ENCODE results near the gene C6orf141. TPM values are rescaled to one million over a fixed set of nuclear protein-coding genes. Genes with fewer than 3 reads are reported as not detected.

The C6orf141 gene
- total and polyA plus RNA-seq, 2 of the 13 experiments (the other 11 are each of a cell fraction or from before 2014, with no cell fraction given) = 0.07 TPM; not detected in 1

DNA sequence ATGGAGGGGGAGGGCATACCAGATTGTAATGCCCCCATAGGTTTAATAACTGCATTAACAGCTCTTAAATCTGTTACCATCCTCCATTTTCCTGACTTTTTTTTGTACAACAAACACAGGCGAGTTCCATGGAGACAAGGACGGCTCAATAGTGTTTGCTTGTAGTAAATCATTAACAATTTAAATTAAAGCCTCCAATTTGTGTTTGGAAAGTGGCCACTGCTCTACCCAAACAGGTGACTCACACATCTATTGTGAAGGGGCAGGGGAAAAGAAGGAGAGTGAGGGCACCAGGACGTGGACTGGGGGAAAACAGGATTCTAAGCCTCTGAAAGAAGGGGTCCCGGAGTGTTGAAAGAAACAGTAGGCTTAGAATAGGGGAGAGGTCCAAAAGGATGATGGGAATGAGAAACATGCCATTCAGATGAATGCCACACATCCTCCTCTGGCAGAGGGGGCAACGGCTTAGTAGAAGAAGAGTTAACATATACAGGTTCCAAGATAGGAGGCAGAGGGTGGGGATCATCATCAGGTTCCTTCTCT is 43.8 kb upstream of the C6orf141 start (continued):
- TF ChIP-seq, protein P1, sequence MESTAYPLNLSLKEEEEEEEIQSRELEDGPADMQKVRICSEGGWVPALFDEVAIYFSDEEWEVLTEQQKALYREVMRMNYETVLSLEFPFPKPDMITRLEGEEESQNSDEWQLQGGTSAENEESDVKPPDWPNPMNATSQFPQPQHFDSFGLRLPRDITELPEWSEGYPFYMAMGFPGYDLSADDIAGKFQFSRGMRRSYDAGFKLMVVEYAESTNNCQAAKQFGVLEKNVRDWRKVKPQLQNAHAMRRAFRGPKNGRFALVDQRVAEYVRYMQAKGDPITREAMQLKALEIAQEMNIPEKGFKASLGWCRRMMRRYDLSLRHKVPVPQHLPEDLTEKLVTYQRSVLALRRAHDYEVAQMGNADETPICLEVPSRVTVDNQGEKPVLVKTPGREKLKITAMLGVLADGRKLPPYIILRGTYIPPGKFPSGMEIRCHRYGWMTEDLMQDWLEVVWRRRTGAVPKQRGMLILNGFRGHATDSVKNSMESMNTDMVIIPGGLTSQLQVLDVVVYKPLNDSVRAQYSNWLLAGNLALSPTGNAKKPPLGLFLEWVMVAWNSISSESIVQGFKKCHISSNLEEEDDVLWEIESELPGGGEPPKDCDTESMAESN (CRISPR knock-in tag; conservative IDR thresholded peaks at IDR 0.05) = peak; percentile 26; the same call in 1 of the 2 replicates
- TF ChIP-seq CREB1 (IDR thresholded peaks at IDR 0.05) = no peak
- peak; percentile 63; the same call in 1 of the 2 replicates for TF ChIP-seq CREB1 (CRISPR knock-in tag; IDR thresholded peaks at IDR 0.05)
- TF ChIP-seq ZNF484 (CRISPR knock-in tag; IDR thresholded peaks at IDR 0.05; ENCODE audit: borderline replicate concordance, low read depth) = no peak
- TF ChIP-seq ZNF747 (CRISPR knock-in tag; IDR thresholded peaks at IDR 0.05; ENCODE audit: borderline replicate concordance) = 0 out of 2 replicates have a peak, but pooled peaks have one; percentile 34
- peak; percentile 42; the same call in 1 of the 2 replicates for TF ChIP-seq REPIN1 (CRISPR knock-in tag; IDR thresholded peaks at IDR 0.05; ENCODE audit: borderline replicate concordance, low read depth)
- 0 out of 2 replicates have a peak, but pooled peaks have one; percentile 30 for TF ChIP-seq ZNF772 (CRISPR knock-in tag; IDR thresholded peaks at IDR 0.05)
- 0 out of 2 replicates have a peak, but pooled peaks have one; percentile 14 for TF ChIP-seq ZNF609 (CRISPR knock-in tag; IDR thresholded peaks at IDR 0.05; ENCODE audit: borderline replicate concordance)
- 0 out of 2 replicates have a peak, but pooled peaks have one; percentile 34 for TF ChIP-seq RCOR2 (CRISPR knock-in tag; IDR thresholded peaks at IDR 0.05)
- TF ChIP-seq MAFF (IDR thresholded peaks at IDR 0.05; ENCODE audit: low read depth, low read length) = no peak
- TF ChIP-seq MBD4 (IDR thresholded peaks at IDR 0.05; ENCODE audit: borderline replicate concordance, low read length) = 0 out of 2 replicates have a peak, but pooled peaks have one; percentile 16
- TF ChIP-seq ZNF446 (CRISPR knock-in tag; IDR thresholded peaks at IDR 0.05) = no peak
- peak; percentile 68; the same call in 1 of the 2 replicates for TF ChIP-seq ARID5B (CRISPR knock-in tag; IDR thresholded peaks at IDR 0.05)
- no peak for TF ChIP-seq ZNF205 (CRISPR knock-in tag; IDR thresholded peaks at IDR 0.05)
- TF ChIP-seq EHMT2 (IDR thresholded peaks at IDR 0.05; ENCODE audit: borderline replicate concordance, low read depth, low read length) = peak; percentile 49; the same call in 1 of the 2 replicates
- 0 out of 2 replicates have a peak, but pooled peaks have one; percentile 26 for TF ChIP-seq GATA4 (IDR thresholded peaks at IDR 0.05; ENCODE audit: borderline replicate concordance, low read depth)
- no peak for TF ChIP-seq SP140L (CRISPR knock-in tag; IDR thresholded peaks at IDR 0.05; ENCODE audit: borderline replicate concordance)
- TF ChIP-seq MED1 (CRISPR knock-in tag; IDR thresholded peaks at IDR 0.05) = peak; percentile 70
- no peak for TF ChIP-seq CBX5 (CRISPR knock-in tag; IDR thresholded peaks at IDR 0.05; ENCODE audit: borderline replicate concordance)
- no peak for TF ChIP-seq ETV6 (CRISPR knock-in tag; conservative IDR thresholded peaks at IDR 0.05)

All from HepG2 (cell line).